CD4-positive, CD25-positive, alpha-beta regulatory T cell (primary cell): Measurements from ENCODE around the gene UST. TPM values are rescaled to one million over a fixed set of nuclear protein-coding genes. Genes with fewer than 3 reads are reported as not detected.

Experiments
- ATAC-seq, 2 donors: fragments of 150-1000 bp; cut with Tn5 transposase; one replicate each; pipeline ENCODE4 v1.10.0; 2021; ENCODE audit warnings: low read depth in 2 of 2, moderate number of reproducible peaks in 2 of 2, moderate library complexity in 1 of 2
- DNase-seq, 3 donors: peaks; one replicate each; pipeline versions ENCODE4 v3.0.0 to v3.0.0-alpha.2; 2012 to 2022; ENCODE audit warnings: mixed read lengths in 1 of 3
- H3K27ac ChIP-seq: one replicate; pipeline ENCODE4 v1.7.0; 2013; ENCODE audit warnings: mild to moderate bottlenecking, low read length; ENCODE audit not compliant: insufficient read depth, poor library complexity, severe bottlenecking
- H3K27me3 ChIP-seq: one replicate; pipeline ENCODE4 v1.7.0; 2013; ENCODE audit warnings: low read length; ENCODE audit not compliant: control insufficient read depth, insufficient read depth
- H3K36me3 ChIP-seq: one replicate; pipeline ENCODE4 v1.7.0; 2013; ENCODE audit warnings: mild to moderate bottlenecking, low read length, moderate library complexity; ENCODE audit not compliant: control insufficient read depth, insufficient read depth
- H3K4me1 ChIP-seq: 2 replicates; pipeline ENCODE4 v1.7.0; 2013; ENCODE audit warnings: mild to moderate bottlenecking, low read length; ENCODE audit not compliant: insufficient read depth, control insufficient read depth, poor library complexity, severe bottlenecking
- H3K4me3 ChIP-seq: one replicate; pipeline ENCODE4 v1.7.0; 2013; ENCODE audit warnings: low read depth, mild to moderate bottlenecking, low read length, moderate library complexity
- H3K9me3 ChIP-seq, 2 experiments: 1 replicate in 1 of 2; 2 replicates in 1 of 2; pipeline ENCODE4 v1.7.0; 2013; ENCODE audit warnings: low read length in 2 of 2, mild to moderate bottlenecking in 1 of 2, moderate library complexity in 1 of 2; ENCODE audit not compliant: control insufficient read depth in 2 of 2
- H3K27ac Mint-ChIP-seq, 3 donors: one replicate each; pipeline ENCODE4 v1.8.0; 2020 to 2022; ENCODE audit warnings: mild to moderate bottlenecking in 3 of 3, mixed read lengths in 3 of 3, moderate library complexity in 2 of 3
- H3K27me3 Mint-ChIP-seq: one replicate; pipeline ENCODE4 v1.8.0; 2022; ENCODE audit warnings: mild to moderate bottlenecking, mixed read lengths
- H3K36me3 Mint-ChIP-seq: one replicate; pipeline ENCODE4 v1.8.0; 2020; ENCODE audit warnings: mixed read lengths
- H3K4me1 Mint-ChIP-seq, 4 donors: one replicate each; pipeline ENCODE4 v1.8.0; 2020 to 2022; ENCODE audit warnings: mixed read lengths in 4 of 4, mild to moderate bottlenecking in 1 of 4
- H3K4me3 Mint-ChIP-seq, 4 donors: one replicate each; pipeline ENCODE4 v1.8.0; 2020 to 2022; ENCODE audit warnings: mild to moderate bottlenecking in 4 of 4, mixed read lengths in 4 of 4, moderate library complexity in 3 of 4
- H3K9me3 Mint-ChIP-seq, 7 donors: one replicate each; pipeline ENCODE4 v1.8.0; 2020 to 2022; ENCODE audit warnings: mixed read lengths in 7 of 7, mild to moderate bottlenecking in 3 of 7, moderate library complexity in 2 of 7
- polyA plus RNA-seq, 4 donors: library from polyadenylated mRNA; unstranded; fragments of 300-500 nt; fragmentation: Illumina TruSeq; gene quantifications; one replicate each; pipeline ENCODE4 v1.2.3, GENCODE V29; 2021
- total RNA-seq: library from RNA; stranded (reverse); gene quantifications from one replicate; pipeline ENCODE4 v1.2.3, GENCODE V29; 2022

The UST gene
- total and polyA plus RNA-seq, 5 donors from 2014 or later: 1.1 to 2.9 (median 2.5) TPM

DNA sequence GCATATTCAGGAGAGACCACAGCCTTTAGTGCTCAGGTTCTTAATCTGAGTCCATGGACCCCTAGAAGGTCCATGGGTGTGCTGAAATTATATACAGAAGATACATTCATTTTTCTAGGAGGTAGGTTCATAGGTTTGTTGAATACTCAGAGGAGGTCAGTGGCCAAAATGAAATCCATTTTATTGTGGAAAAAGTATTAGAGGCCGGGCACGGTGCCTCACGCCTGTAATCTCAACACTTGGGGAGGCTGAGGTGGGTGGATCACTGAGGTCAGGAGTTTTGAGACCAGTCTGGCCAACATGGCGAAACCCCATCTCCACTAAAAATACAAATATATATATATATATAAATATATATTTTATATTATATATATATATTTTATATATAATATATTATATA, 9.0 kb upstream of the UST start:
- Mint-ChIP-seq H3K9me3 (no peaks in the 10 kb centered on the region), H3K36me3 (no peaks in the 10 kb centered on the region), H3K4me3 (no peak overlapping the region), H3K27ac (no peak overlapping the region), H3K4me1 (no peaks in the 10 kb centered on the region), H3K27me3 (peaks cover 8% of the 10 kb centered on the region)
- no peak overlapping the region for H3K4me3 ChIP-seq
- DNase-seq (no peak), ATAC-seq (no peak)
- no peaks in the 10 kb centered on the region for H3K27me3 ChIP-seq
- no peaks in the 10 kb centered on the region for H3K4me1 ChIP-seq
- H3K27ac ChIP-seq: no peak overlapping the region
- no peaks in the 10 kb centered on the region for H3K9me3 ChIP-seq
- H3K36me3 ChIP-seq: no peaks in the 10 kb centered on the region

- Histone ChIP-seq H3K36me3 (no peaks in the 10 kb centered on the region), H3K9me3 (no peaks in the 10 kb centered on the region), H3K4me3 (no peak overlapping the region), H3K4me1 (no peaks in the 10 kb centered on the region), H3K27ac (no peak overlapping the region), H3K27me3 (no peaks in the 10 kb centered on the region)
- Mint-ChIP-seq H3K4me1 (peaks cover 0 to 2% (median 0%) of the 10 kb centered on the region in 4 donors), H3K27me3 (peaks cover 16% of the 10 kb centered on the region), H3K27ac (no peak overlapping the region), H3K9me3 (no peaks in the 10 kb centered on the region), H3K36me3 (no peaks in the 10 kb centered on the region), H3K4me3 (no peak overlapping the region)
- ATAC-seq (no peak), DNase-seq (peak in 1 of 3 donors; percentile 24)
These were observed 7.6 kb upstream of the UST start for GRCh38 chr6:148738946-148739821.

DNA sequence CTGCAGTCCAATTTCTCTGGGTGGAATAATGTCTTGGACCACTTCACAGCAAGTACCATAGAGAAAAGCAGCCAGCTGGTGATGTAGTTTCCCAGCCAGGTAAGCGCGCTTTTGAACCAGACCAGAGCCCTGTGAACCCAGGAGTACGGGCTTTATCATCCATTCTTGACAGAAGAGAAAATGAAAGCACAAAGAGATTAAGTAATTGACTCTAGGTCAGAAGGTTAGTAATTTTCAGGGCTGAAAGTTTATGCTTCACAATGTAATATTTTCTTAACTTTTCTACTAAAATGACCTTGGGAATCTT, 7.1 kb upstream of the UST start:
- no peaks in the 10 kb centered on the region for H3K36me3 ChIP-seq
- no peaks in the 10 kb centered on the region for H3K9me3 ChIP-seq
- H3K4me1 ChIP-seq: no peaks in the 10 kb centered on the region
- no peak overlapping the region for H3K27ac ChIP-seq
- Mint-ChIP-seq H3K27ac (peak overlapping the region in 1 of 3 donors; percentile 50), H3K27me3 (peaks cover 16% of the 10 kb centered on the region), H3K36me3 (no peaks in the 10 kb centered on the region), H3K9me3 (no peaks in the 10 kb centered on the region), H3K4me1 (peaks cover 0 to 2% (median 0%) of the 10 kb centered on the region in 4 donors), H3K4me3 (no peak overlapping the region)
- no peak for DNase-seq
- H3K27me3 ChIP-seq: no peaks in the 10 kb centered on the region
- ATAC-seq: no peak
- H3K4me3 ChIP-seq: no peak overlapping the region

GRCh38 chr6:148743476-148743875, 3.4 kb upstream of the UST start:
- ATAC-seq: no peak
- H3K36me3 Mint-ChIP-seq: no peaks in the 10 kb centered on the region

DNA sequence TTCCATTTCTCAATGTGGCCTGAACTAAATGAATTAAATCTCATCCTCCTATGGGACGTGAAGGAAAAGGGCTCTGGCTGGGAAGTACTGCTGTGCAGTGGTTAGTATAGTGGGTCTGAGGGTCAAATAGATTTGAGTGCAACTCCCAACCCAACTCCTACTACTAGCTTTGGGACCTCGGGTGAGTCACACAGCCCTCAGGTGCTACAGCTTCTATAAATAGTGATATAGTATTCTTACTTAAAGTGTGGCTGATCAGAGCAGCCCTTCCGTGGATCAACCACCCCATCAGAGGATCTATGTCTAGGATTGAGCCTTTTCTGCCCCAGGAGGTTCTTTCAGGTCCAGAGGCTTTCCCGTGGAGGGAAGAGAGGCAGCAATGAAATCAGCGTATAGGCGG, 904 bp upstream of the UST start:
- H3K27ac Mint-ChIP-seq: no peak overlapping the region
- peaks cover 60% of the 10 kb centered on the region for H3K27me3 Mint-ChIP-seq

More at GRCh38 chr6:148743476-148743875, 3.4 kb upstream of the UST start:
- Histone ChIP-seq H3K4me1 (peaks cover 21% of the 10 kb centered on the region), H3K36me3 (no peaks in the 10 kb centered on the region), H3K4me3 (no peak overlapping the region), H3K27ac (no peak overlapping the region), H3K27me3 (peaks cover 2% of the 10 kb centered on the region), H3K9me3 (no peaks in the 10 kb centered on the region)
- DNase-seq: no peak
- H3K4me3 Mint-ChIP-seq: peak overlapping the region in 1 of 4 donors; percentile 34
- H3K4me1 Mint-ChIP-seq: peaks cover 0 to 11% (median 7%) of the 10 kb centered on the region in 4 donors
- peaks cover 37% of the 10 kb centered on the region for H3K27me3 Mint-ChIP-seq
- H3K9me3 Mint-ChIP-seq: no peaks in the 10 kb centered on the region
- no peak overlapping the region for H3K27ac Mint-ChIP-seq

GRCh38 chr6:148747145-148747470, 278 bp downstream of the UST start:
- Histone ChIP-seq H3K27me3 (peaks cover 9% of the 10 kb centered on the region), H3K27ac (peak overlapping the region; percentile 31), H3K4me1 (peaks cover 26% of the 10 kb centered on the region), H3K36me3 (no peaks in the 10 kb centered on the region), H3K4me3 (no peak overlapping the region), H3K9me3 (no peaks in the 10 kb centered on the region)
- Mint-ChIP-seq H3K36me3 (no peaks in the 10 kb centered on the region), H3K4me1 (peaks cover 5 to 19% (median 13%) of the 10 kb centered on the region in 4 donors), H3K9me3 (peaks cover 0 to 1% (median 0%) of the 10 kb centered on the region in 7 donors), H3K4me3 (peak overlapping the region; percentile 2 to 85 (median 68)), H3K27ac (no peak overlapping the region), H3K27me3 (peaks cover 71% of the 10 kb centered on the region)
- peak in 1 of 2 donors; percentile 10 for ATAC-seq
- no peak for DNase-seq

More for the DNA sequence above, 904 bp upstream of the UST start:
- Histone ChIP-seq H3K36me3 (no peaks in the 10 kb centered on the region), H3K9me3 (no peaks in the 10 kb centered on the region), H3K4me3 (peak overlapping the region; percentile 30), H3K27ac (no peak overlapping the region), H3K27me3 (peaks cover 9% of the 10 kb centered on the region), H3K4me1 (peaks cover 26% of the 10 kb centered on the region)
- peaks cover 5 to 19% (median 13%) of the 10 kb centered on the region in 4 donors for H3K4me1 Mint-ChIP-seq
- H3K36me3 Mint-ChIP-seq: no peaks in the 10 kb centered on the region
- no peaks in the 10 kb centered on the region for H3K9me3 Mint-ChIP-seq
- H3K4me3 Mint-ChIP-seq: peak overlapping the region; percentile 92 to 96 (median 93)
- ATAC-seq (no peak), DNase-seq (no peak)

GRCh38 chr6:148747471-148748165, 788 bp downstream of the UST start:
- Mint-ChIP-seq H3K9me3 (peaks cover 0 to 1% (median 0%) of the 10 kb centered on the region in 7 donors), H3K27ac (peak overlapping the region in 1 of 3 donors; percentile 81), H3K4me3 (peak overlapping the region; percentile 2 to 85 (median 68)), H3K27me3 (peaks cover 71% of the 10 kb centered on the region), H3K36me3 (no peaks in the 10 kb centered on the region), H3K4me1 (peaks cover 5 to 19% (median 13%) of the 10 kb centered on the region in 4 donors)
- Histone ChIP-seq H3K4me1 (peaks cover 26% of the 10 kb centered on the region), H3K9me3 (no peaks in the 10 kb centered on the region), H3K27me3 (peaks cover 9% of the 10 kb centered on the region), H3K36me3 (no peaks in the 10 kb centered on the region), H3K27ac (no peak overlapping the region), H3K4me3 (no peak overlapping the region)
- peak; percentile 20 to 60 (median 57) for DNase-seq
- ATAC-seq: peak; percentile 72
